ENCODE measurements around the gene CSRNP2.

The CSRNP2 gene

GRCh38 chr12:51025338-51025835 is 58.0 kb downstream of the CSRNP2 start:
- Histone ChIP-seq H3K27ac (peak overlapping the region; percentile 88), H3K36me3 (replicated peaks) (no peaks in the 10 kb centered on the region), H3K27me3 (replicated peaks) (no peaks in the 10 kb centered on the region), H3K4me3 (ENCODE audit: low read depth, low read length) (peak overlapping the region; percentile 95)
- no peak for TF ChIP-seq CTCF (IDR thresholded peaks at IDR 0.05; ENCODE audit: low read depth, low read length, missing control alignments)
- DNase-seq: peak; percentile 22
- in situ Hi-C loops (cut with HindIII; ENCODE audit: low pct_ligation_motif_present, low sequenced_read_pairs): no loop called here

GRCh38 chr12:51023625-51024382 is 59.6 kb downstream of the CSRNP2 start:
- Histone ChIP-seq H3K27ac (peak overlapping the region; percentile 88), H3K36me3 (replicated peaks) (no peaks in the 10 kb centered on the region), H3K4me3 (ENCODE audit: low read depth, low read length) (peak overlapping the region; percentile 95), H3K27me3 (replicated peaks) (no peaks in the 10 kb centered on the region)
- DNase-seq: no peak
- in situ Hi-C loops (cut with HindIII; ENCODE audit: low pct_ligation_motif_present, low sequenced_read_pairs): no loop called here
- TF ChIP-seq CTCF (IDR thresholded peaks at IDR 0.05; ENCODE audit: low read depth, low read length, missing control alignments): no peak

- Histone ChIP-seq H3K36me3 (replicated peaks) (no peaks in the 10 kb centered on the region), H3K27me3 (replicated peaks) (no peaks in the 10 kb centered on the region), H3K27ac (no peak overlapping the region), H3K4me3 (ENCODE audit: low read depth, low read length) (no peak overlapping the region)
- no peak for TF ChIP-seq CTCF (IDR thresholded peaks at IDR 0.05; ENCODE audit: low read depth, low read length, missing control alignments)
- in situ Hi-C loops (cut with HindIII; ENCODE audit: low pct_ligation_motif_present, low sequenced_read_pairs): no loop called here
- DNase-seq: no peak
Measured at GRCh38 chr12:51021694-51022093, 61.7 kb downstream of the CSRNP2 start.

GRCh38 chr12:51020448-51021182 is 62.8 kb downstream of the CSRNP2 start:
- no peak for TF ChIP-seq CTCF (IDR thresholded peaks at IDR 0.05; ENCODE audit: low read depth, low read length, missing control alignments)
- Histone ChIP-seq H3K36me3 (replicated peaks) (no peaks in the 10 kb centered on the region), H3K27me3 (replicated peaks) (no peaks in the 10 kb centered on the region), H3K4me3 (ENCODE audit: low read depth, low read length) (no peak overlapping the region), H3K27ac (no peak overlapping the region)
- in situ Hi-C loops (cut with HindIII; ENCODE audit: low pct_ligation_motif_present, low sequenced_read_pairs): no loop called here
- DNase-seq: no peak

GRCh38 chr12:51019927-51020326 is 63.5 kb downstream of the CSRNP2 start:
- Histone ChIP-seq H3K27me3 (replicated peaks) (no peaks in the 10 kb centered on the region), H3K4me3 (ENCODE audit: low read depth, low read length) (no peak overlapping the region), H3K36me3 (replicated peaks) (no peaks in the 10 kb centered on the region), H3K27ac (no peak overlapping the region)
- no peak for DNase-seq
- no peak for TF ChIP-seq CTCF (IDR thresholded peaks at IDR 0.05; ENCODE audit: low read depth, low read length, missing control alignments)
- in situ Hi-C loops (cut with HindIII; ENCODE audit: low pct_ligation_motif_present, low sequenced_read_pairs): no loop called here

Data from brain microvascular endothelial cell (primary cell).